Ammon's horn (tissue), 1 donor: ENCODE results near the gene TENM4.

Experiments
- DNase-seq: peaks from one replicate; pipeline ENCODE4 v3.0.0-alpha.2; 2016; ENCODE audit warnings: low spot score

The TENM4 gene

GRCh38 chr11:78935398-78936068, 505.3 kb downstream of the TENM4 start:
- no peak for DNase-seq

- no peak for DNase-seq
Measured at GRCh38 chr11:78933350-78933749, 507.5 kb downstream of the TENM4 start.

- no peak for DNase-seq
Measured at GRCh38 chr11:78932757-78933156, 508.1 kb downstream of the TENM4 start.

- no peak for DNase-seq
Measured at GRCh38 chr11:78931891-78932290, 508.9 kb downstream of the TENM4 start.

GRCh38 chr11:78930810-78931523, 509.9 kb downstream of the TENM4 start:
- no peak for DNase-seq

- no peak for DNase-seq
Measured at GRCh38 chr11:78929906-78930220, 511.0 kb downstream of the TENM4 start.

- no peak for DNase-seq
Measured at GRCh38 chr11:78929207-78929905, 511.5 kb downstream of the TENM4 start.

GRCh38 chr11:78927511-78927910, 513.3 kb downstream of the TENM4 start:
- DNase-seq, result no peak

- no peak for DNase-seq
Measured at GRCh38 chr11:78926633-78927338, 514.0 kb downstream of the TENM4 start.

GRCh38 chr11:78925387-78925786, 515.4 kb downstream of the TENM4 start:
- DNase-seq, result no peak

GRCh38 chr11:78922859-78923625, 517.8 kb downstream of the TENM4 start:
- no peak for DNase-seq

- DNase-seq, result no peak
Measured at GRCh38 chr11:78921509-78921908, 519.3 kb downstream of the TENM4 start.

- DNase-seq, result no peak
Measured at GRCh38 chr11:78920329-78920728, 520.5 kb downstream of the TENM4 start.

GRCh38 chr11:78916759-78917158, 524.1 kb downstream of the TENM4 start:
- DNase-seq, result no peak

GRCh38 chr11:78914503-78914902, 526.3 kb downstream of the TENM4 start:
- DNase-seq, result no peak

- no peak for DNase-seq
Measured at GRCh38 chr11:78912778-78913177, 528.1 kb downstream of the TENM4 start.

GRCh38 chr11:78910322-78910721, 530.5 kb downstream of the TENM4 start:
- no peak for DNase-seq

- DNase-seq, result no peak
Measured at GRCh38 chr11:78909386-78909785, 531.4 kb downstream of the TENM4 start.

- DNase-seq, result no peak
Measured at GRCh38 chr11:78907636-78908035, 533.2 kb downstream of the TENM4 start.

GRCh38 chr11:78906566-78906965, 534.3 kb downstream of the TENM4 start:
- DNase-seq, result no peak

- DNase-seq, result no peak
Measured at GRCh38 chr11:78905756-78906155, 535.1 kb downstream of the TENM4 start.
